ENCODE data around the gene CPLX3.

Gene CPLX3

GRCh38 chr15:74831813-74832495 is 5.5 kb downstream of the CPLX3 start:
- no peak for DNase-seq

DNA sequence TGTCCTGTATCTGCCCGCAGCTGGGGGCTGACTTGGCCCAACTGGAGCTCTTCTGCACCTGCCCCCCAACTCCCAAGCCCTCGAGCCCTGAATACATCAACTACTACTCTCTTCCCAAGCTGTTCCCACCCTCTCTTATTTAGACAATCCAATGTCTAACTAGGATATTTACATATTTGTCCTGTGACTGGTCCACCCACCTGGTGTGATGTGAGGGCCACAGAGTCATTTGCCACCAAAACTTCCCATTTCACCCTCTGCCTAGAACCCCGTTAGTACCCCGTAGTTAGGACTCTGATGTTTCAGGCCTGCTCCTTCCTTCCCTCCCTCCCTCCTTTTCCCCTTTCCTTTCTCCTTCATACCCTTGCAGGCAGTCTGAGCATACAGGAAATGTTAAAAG is 6.4 kb downstream of the CPLX3 start:
- no peak for DNase-seq

GRCh38 chr15:74833376-74834107 is 7.1 kb downstream of the CPLX3 start:
- DNase-seq, result no peak

GRCh38 chr15:74835312-74835823 is 8.9 kb downstream of the CPLX3 start:
- DNase-seq, result no peak

DNA sequence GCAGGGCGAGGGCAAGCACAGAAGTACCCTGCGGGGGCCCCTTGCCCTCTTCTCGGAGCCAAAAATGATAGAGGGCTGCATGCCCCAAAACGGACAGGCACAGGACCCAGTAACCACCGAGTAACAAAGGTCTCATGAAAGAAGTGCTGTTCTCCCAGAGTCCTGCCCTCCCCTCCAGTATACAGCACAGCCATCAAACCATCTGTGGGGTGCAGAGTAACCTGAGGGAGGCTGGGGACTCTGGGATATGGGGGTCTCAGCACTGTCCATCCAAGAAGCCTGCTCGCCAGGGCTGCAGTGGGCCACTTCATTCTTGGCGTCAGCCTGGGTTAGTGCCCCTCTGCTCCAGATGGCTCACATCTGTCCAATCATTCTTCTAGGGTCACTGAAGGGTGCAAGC is 10.4 kb downstream of the CPLX3 start:
- DNase-seq, result no peak

GRCh38 chr15:74837482-74838136 is 11.2 kb downstream of the CPLX3 start:
- no peak for DNase-seq

DNA sequence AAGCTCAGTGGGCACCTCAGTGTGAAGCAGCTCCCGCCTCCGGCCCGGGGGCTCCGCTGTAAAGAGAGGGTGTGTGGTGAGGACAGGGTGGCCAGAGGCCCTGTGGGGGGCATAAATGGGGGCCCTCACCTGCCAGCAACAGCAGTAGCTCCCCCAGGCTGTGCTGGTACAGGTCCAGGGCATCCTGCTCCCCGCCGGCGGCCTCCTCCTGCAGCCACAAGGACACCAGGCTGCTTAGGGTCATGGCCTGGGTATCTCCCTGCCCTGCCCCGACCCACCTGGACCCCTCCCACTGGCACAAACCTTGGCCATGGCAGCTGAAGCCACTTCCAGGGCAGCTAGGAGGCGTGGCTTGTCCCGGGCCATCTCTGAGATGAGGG is 11.7 kb downstream of the CPLX3 start:
- no peak for DNase-seq

DNA sequence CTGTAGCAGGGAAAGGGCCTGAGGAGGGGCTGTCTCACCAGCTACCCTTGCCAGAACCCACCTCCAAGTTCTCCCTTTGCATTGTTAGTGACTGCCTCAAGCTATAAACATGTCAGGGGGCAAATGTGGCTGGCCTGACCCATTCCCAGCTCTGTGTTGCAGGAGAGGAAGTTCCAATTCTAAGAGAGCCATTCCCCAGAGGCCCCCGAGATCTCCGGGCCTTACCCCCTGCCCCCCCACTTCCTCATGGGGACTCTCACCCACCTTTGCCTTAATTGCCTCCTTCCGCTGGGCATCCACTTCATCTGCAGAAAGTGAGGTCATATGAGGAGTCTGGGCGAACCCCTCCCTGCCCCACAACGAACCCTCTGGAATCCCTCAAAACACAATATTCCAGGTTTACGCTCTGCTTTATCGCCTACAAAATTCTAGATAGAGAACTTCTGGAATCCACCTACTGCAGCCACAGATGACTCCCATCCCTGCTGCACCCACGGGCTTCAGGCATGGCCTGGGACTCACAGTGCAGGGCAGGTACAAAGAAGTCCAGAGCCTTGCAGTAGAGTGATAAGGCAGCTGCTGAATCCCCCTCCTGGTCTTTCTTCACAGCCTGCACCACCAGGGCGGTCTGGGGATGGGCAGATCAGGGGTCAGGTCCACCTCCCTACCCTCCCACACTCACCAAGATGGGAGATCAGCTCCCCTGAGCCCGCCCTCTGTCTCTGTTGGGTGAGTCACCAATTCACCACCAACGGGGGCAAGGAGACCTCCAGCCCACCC is 12.5 kb downstream of the CPLX3 start:
- no peak for DNase-seq

DNA sequence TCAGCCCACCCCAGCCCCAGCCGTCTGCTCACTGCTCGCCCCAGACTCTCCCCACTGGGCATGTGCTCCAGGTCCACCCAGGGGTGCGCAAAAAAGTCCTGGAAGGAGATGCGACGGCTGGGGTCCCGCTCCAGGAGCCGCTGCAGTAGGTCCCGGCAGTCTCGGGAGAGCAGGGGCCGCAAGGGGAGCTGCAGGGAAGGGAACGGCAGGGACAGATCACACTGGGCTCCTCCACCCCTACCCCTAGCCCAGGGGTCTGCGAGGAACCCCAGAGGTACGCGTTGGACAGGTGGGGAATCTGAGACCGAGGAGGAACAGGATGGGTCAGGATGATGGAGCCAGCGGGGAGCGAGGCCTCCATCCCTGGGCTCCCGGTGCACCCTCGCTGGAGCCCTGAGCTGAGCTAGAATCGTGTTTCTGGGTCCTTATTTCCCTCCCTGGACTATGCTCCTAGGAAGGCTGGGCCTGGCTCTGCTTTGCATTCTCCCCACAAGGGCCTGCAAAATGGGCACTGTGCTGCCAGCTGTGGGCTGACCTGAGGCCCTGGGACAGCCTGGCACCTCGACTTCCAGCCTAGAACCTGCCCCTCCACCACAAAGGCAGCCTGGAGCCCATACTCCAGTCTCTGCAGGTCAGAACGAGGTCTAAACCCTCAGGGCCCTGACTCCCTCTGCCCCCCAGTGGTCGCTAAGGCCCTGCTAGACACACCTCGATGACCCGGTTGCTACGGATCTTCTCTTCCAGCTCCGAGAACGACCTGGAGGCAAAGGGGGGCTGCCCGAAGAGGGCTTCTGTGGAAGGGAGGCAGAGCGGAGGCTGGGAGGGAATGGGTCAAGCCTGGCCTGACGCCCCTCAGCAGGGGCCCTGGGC is 13.3 kb downstream of the CPLX3 start:
- DNase-seq, result no peak

DNA sequence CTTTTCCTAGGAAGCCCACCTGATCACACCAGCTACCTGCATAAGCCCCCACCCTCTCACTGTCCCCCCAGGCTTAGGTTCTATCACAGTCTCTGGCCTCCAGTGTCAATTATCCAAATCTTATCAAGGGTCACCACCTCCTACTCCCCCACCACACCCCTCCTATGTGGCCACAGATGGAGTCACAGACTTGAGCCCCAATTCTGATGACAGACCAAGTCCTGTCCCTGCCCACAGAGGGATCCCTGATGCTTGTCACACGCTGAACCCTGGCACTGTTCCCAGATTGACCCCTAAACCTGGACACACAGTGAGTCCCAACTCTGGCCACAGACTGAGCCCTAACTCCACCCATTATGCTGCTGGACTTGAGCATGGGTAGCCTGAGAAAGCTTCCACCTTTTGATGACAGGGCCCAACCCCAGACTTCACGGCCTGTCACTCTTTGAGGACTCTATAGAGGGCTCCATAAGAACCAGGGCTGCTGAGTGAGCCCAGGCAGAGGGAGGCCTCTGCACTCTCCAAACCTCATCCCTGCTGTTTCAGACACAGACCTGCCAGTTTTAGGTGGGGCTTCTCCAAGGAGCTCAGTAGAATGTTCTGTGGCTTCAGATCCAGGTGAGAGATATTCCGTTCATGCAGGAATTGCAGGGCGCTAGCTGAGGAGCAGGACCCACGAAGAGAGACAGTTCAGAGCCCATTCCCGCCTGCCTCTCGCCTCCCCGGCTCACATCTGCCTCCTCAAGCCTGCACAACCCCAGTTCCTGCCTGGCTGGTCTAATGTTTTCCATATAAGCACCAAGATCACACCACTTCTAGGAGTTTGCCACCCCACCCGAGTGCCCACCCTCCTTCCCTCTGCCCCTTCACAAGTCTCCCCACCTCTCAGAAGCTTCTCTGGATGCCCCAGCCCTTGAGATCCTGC is 14.7 kb downstream of the CPLX3 start:
- DNase-seq, result no peak

GRCh38 chr15:74841891-74842373 is 15.5 kb downstream of the CPLX3 start:
- no peak for DNase-seq

DNA sequence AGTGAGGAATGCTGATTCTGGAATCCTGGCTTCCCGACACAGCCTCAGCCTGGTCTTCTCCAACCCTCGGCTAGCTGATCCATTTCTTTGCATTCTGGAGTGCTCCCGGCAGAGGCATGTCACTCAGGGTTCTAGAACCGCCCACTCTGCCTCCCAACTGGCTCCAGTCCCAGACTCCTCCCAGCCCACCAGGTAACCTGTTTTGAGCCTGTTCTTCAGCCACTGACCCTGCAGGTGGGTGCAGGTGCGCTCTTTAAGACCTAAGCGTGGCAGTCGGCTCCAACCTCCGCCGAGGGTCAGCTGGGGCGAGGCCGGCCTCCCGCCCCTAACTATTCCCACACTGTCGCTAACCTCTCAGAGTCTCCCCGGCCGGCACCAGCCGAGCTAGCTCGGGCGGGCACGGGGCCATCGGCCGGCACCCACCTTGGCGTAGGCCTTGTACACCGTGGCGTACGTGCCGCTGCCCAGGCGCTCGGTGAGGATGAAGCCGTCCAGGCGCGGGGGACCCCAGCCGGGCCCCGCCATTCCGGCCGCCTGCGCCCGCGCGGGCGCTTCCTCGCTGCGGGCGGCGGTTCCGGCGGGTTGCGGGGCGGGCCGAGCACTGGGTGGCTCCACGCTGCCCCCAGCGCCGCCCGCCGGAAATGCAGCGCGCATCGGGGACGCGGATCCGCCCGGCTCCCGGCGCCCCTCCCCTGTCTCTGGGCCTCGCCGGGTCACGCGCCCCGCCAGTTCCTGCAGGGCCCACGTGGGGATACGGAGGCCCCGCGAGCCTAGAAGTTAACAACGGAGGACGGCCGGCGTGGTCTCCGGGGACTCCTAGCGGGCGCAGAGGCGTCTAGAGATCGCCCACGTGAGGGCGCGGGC is 16.4 kb downstream of the CPLX3 start, which contains the start of gene ULK3:
Gene ULK3, minus strand, starts transcription at position 576 of the 864 bp plus-strand sequence. Its CDS starts 51 bp downstream, at position 525.
- peak; percentile 69 for DNase-seq

DNA sequence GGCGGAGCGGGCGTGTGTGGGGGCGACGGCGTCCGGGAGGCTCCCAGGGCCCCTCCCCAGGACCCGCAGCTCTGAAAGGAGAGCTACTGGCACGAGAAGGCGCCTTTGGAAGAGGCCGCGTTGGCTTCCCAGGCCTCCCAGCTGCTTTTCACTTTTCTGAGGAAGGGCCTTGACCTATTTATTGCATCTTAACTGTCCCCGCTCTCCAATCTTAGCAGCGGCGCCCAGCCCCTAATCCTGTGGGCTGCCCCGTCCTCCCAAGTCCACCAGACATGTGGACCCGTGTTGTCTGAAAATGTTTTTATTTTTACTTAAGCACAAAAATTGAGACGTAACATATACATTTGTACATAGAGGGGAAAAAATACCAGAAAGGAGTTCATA is 17.0 kb downstream of the CPLX3 start:
- no peak for DNase-seq

- no peak for DNase-seq
Observed at GRCh38 chr15:74843891-74844299, 17.5 kb downstream of the CPLX3 start.

GRCh38 chr15:74844319-74845207 is 18.1 kb downstream of the CPLX3 start:
- no peak for DNase-seq

DNA sequence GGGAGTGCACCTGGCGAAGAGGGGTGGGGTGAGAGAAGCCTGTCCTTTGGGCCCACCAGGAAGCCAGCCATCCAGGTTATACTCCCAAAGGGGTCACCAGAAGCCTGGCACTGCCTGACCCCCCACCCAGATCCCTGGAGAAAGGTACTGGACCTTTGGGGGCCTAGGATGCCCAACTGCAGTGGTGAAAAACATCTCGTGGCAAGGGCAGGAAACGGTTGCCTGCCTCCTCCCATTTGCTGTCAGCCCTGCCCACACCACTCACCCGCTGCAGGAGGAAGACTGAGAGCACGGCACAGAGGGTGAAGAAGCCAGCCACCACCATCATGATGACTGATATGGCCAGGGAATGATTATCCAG is 18.8 kb downstream of the CPLX3 start:
- DNase-seq, result no peak

GRCh38 chr15:74845581-74845980 is 19.2 kb downstream of the CPLX3 start:
- no peak for DNase-seq

- DNase-seq, result no peak
Observed at GRCh38 chr15:74847432-74847831, 21.0 kb downstream of the CPLX3 start.

DNA sequence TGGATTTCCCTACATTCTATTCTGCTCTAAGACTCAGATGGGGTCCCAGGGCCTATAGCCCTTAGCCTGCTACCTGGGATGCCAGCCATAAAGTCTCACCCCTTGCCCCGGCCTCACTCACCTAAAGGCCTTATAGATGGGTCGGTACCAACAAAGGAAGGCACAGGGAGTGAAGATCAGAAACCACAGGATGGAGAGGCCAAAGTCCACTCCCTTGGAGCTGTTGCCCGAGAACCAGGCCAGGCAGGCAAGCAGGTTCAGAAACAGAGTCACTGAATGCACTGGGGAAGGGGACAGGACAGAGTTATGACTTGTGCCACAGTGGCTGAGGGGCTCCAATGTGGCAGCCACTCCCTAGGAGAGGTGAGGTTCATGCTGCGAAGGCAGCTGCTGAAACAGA is 24.0 kb downstream of the CPLX3 start:
- no peak for DNase-seq
